Mesodermal cell (in vitro differentiated cells): ENCODE data around the gene ANGPTL2.
"Not testable (repeated sequence)": the region's sequence is repeated elsewhere in the genome, so short reads cannot be mapped to it uniquely, and the experiment has no call there.

Experiments
- H3K27ac ChIP-seq: 2 replicates; pipeline ENCODE4 v1.7.0; 2013; ENCODE audit warnings: mild to moderate bottlenecking, low read depth, low read length, moderate library complexity; ENCODE audit not compliant: severe bottlenecking
- H3K36me3 ChIP-seq: 2 replicates; pipeline ENCODE4 v1.7.1; 2013; ENCODE audit warnings: mild to moderate bottlenecking, low read length, moderate library complexity; ENCODE audit not compliant: control insufficient read depth, insufficient read depth
- H3K4me1 ChIP-seq: one replicate; pipeline ENCODE4 v1.7.1; 2013; ENCODE audit warnings: mild to moderate bottlenecking, low read length; ENCODE audit not compliant: insufficient read depth, control insufficient read depth, poor library complexity, severe bottlenecking
- H3K4me3 ChIP-seq: 2 replicates; pipeline ENCODE4 v1.7.0; 2013; ENCODE audit warnings: low read length, control low read depth, mild to moderate bottlenecking; ENCODE audit not compliant: insufficient read depth, poor library complexity, severe bottlenecking; ENCODE audit errors: extremely low read depth
- H3K9me3 ChIP-seq: 2 replicates; pipeline ENCODE4 v1.7.1; 2013; ENCODE audit warnings: mild to moderate bottlenecking, low read length, moderate library complexity; ENCODE audit not compliant: control insufficient read depth
- WGBS, 2 experiments: methylation state at CpG; one replicate each; pipeline ENCODE4 v1.1.5; 2013; ENCODE audit warnings: missing lambda C conversion rate in 2 of 2; ENCODE audit not compliant: insufficient coverage in 2 of 2; 5-methylcytosine and 5-hydroxymethylcytosine counted together

Gene ANGPTL2

GRCh38 chr9:127154003-127154389, 31.6 kb upstream of the ANGPTL2 start:
- Histone ChIP-seq H3K9me3 (no peaks in the 10 kb centered on the region), H3K36me3 (no peaks in the 10 kb centered on the region), H3K4me1 (no peaks in the 10 kb centered on the region), H3K4me3 (no peak overlapping the region), H3K27ac (no peak overlapping the region)
- WGBS, 2 experiments = 77 to 92% methylated on average over 4 to 5 of the region's 5 CpGs

DNA sequence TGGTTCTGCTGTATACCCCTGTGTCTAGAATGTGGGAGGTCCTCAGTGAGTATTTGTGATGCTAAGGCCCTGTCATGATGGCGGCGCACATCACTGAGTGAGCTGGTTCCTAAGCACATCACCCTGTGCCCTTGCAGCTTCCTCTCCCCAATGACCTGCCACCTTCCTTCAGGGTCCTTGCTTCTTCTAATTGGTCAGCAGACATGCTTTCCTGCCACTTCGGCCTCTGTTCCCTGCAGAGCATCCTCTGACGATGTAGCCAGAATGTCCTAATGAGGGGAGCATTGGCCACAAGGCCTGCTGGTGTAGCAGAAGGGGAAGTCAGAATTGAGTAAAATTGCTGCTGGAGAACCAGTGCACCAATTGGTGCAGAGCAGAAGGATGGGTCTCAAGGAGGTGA, 31.1 kb upstream of the ANGPTL2 start:
- Histone ChIP-seq H3K4me3 (no peak overlapping the region), H3K36me3 (no peaks in the 10 kb centered on the region), H3K27ac (no peak overlapping the region), H3K9me3 (no peaks in the 10 kb centered on the region), H3K4me1 (no peaks in the 10 kb centered on the region)
- 86 to 97% methylated on average over 4 of the region's 4 CpGs for WGBS, 2 experiments

DNA sequence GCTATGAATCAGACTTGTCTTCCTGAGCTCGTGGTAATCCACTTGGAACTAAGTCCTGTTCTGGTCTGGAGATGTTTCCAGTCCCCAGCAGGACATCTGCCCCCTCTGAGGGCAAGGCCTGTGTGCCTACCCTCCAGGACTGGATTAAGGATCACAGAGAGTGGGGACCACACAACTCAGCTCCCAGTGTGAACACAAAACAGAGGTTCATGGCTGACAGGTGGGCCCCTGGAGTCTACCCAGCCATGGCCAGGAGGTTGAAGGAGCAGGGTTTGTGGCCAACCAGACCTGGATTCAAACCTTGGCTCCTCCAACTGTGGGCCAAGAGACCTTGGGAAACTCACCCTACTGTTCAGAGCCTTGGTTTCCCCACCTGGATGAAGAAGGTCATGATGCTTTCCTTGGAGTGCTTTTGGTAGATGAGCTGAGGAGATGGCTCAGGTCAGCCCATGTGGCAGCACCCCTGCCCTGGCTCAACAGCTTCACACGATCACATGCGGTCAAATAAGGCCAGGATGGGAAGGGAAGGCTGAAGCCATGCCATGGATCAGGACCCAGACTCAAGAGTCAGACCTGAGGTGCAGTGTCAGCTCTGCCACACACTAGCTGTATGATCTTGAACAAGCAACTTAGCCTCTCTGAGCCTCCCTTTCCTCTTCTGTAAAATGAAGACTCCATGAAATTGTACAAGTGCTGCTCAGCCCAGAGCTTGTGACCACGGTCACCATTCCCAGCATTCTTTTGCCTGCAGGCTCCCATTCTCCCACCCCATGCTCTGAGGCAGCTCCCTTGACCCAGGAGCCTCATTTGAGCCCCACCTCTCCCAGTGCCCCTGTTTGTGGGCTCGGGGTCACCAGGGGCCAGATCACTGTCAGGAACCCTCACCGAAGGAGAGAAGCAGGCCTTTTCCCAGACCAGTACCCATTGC, 27.3 kb upstream of the ANGPTL2 start:
- no peak overlapping the region for H3K27ac ChIP-seq
- H3K9me3 ChIP-seq = no peaks in the 10 kb centered on the region
- no peaks in the 10 kb centered on the region for H3K4me1 ChIP-seq
- no peaks in the 10 kb centered on the region for H3K36me3 ChIP-seq
- 91 to 95% methylated on average over 5 to 6 of the region's 6 CpGs for WGBS, 2 experiments
- H3K4me3 ChIP-seq = no peak overlapping the region

- Histone ChIP-seq H3K27ac (no peak overlapping the region), H3K36me3 (no peaks in the 10 kb centered on the region), H3K4me1 (no peaks in the 10 kb centered on the region), H3K9me3 (no peaks in the 10 kb centered on the region), H3K4me3 (no peak overlapping the region)
- WGBS, 2 experiments = 87 to 90% methylated on average over 7 of the region's 7 CpGs
Measured at GRCh38 chr9:127149010-127149409, 26.6 kb upstream of the ANGPTL2 start.

- no peaks in the 10 kb centered on the region for H3K9me3 ChIP-seq
- no peaks in the 10 kb centered on the region for H3K36me3 ChIP-seq
- no peak overlapping the region for H3K27ac ChIP-seq
- H3K4me3 ChIP-seq = no peak overlapping the region
- no peaks in the 10 kb centered on the region for H3K4me1 ChIP-seq
- 88 to 91% methylated on average over 4 to 5 of the region's 5 CpGs for WGBS, 2 experiments
Measured at GRCh38 chr9:127148014-127148413, 25.6 kb upstream of the ANGPTL2 start.

- Histone ChIP-seq H3K4me3 (no peak overlapping the region), H3K27ac (no peak overlapping the region), H3K4me1 (no peaks in the 10 kb centered on the region), H3K36me3 (no peaks in the 10 kb centered on the region), H3K9me3 (no peaks in the 10 kb centered on the region)
- WGBS, 2 experiments = 80% methylated on average over 1 of the region's 2 CpGs; no CpG with 5 or more reads in 1 of the 2 experiments
Measured at GRCh38 chr9:127147251-127147650, 24.8 kb upstream of the ANGPTL2 start.

DNA sequence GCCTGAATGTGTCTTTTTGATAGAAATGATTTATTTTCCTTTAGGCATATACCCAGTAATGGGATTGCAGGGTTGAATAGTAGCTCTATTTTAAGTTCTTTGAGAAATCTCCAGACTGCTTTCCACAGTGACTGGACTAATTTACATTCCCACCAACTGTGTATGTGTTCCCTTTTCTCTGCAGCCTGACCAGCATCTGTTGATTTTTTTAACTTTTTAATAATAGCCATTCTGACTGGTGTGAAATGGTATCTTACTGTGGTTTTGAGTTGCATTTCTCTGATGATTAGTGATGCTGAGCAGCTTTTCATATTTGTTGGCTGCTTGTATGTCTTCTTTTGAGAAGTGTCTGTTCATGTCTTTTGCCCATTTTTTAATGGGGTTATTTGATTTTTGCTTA, 24.4 kb upstream of the ANGPTL2 start:
- H3K4me3 ChIP-seq, H3K9me3 ChIP-seq, H3K27ac ChIP-seq, H3K36me3 ChIP-seq, H3K4me1 ChIP-seq: not testable (repeated sequence)

- no peak overlapping the region for H3K27ac ChIP-seq
- 73 to 83% methylated on average over 4 to 6 of the region's 8 CpGs for WGBS, 2 experiments
- H3K4me1 ChIP-seq = no peaks in the 10 kb centered on the region
- H3K9me3 ChIP-seq = no peaks in the 10 kb centered on the region
- H3K36me3 ChIP-seq = no peaks in the 10 kb centered on the region
- H3K4me3 ChIP-seq = no peak overlapping the region
Measured at GRCh38 chr9:127144670-127145445, 22.4 kb upstream of the ANGPTL2 start.

- no peak overlapping the region for H3K27ac ChIP-seq
- no peaks in the 10 kb centered on the region for H3K4me1 ChIP-seq
- 86 to 98% methylated on average over 4 to 7 of the region's 8 CpGs for WGBS, 2 experiments
- no peaks in the 10 kb centered on the region for H3K36me3 ChIP-seq
- H3K4me3 ChIP-seq = no peak overlapping the region
- no peaks in the 10 kb centered on the region for H3K9me3 ChIP-seq
Measured at GRCh38 chr9:127143920-127144465, 21.6 kb upstream of the ANGPTL2 start.

GRCh38 chr9:127142931-127143464, 20.6 kb upstream of the ANGPTL2 start:
- no CpG with 5 or more reads among the region's 2 CpGs for WGBS, 2 experiments
- Histone ChIP-seq H3K9me3 (no peaks in the 10 kb centered on the region), H3K4me1 (no peaks in the 10 kb centered on the region), H3K36me3 (no peaks in the 10 kb centered on the region), H3K4me3 (no peak overlapping the region), H3K27ac (no peak overlapping the region)
